ENCODE data around the gene ZNF778.

The ZNF778 gene

GRCh38 chr16:89278441-89279240, 61.1 kb downstream of the ZNF778 start:
- DNase-seq = no peak

- DNase-seq = no peak
Observed at GRCh38 chr16:89279666-89280481, 62.4 kb downstream of the ZNF778 start.

GRCh38 chr16:89280546-89281188, 63.2 kb downstream of the ZNF778 start:
- DNase-seq = no peak

- no peak for DNase-seq
Observed at GRCh38 chr16:89281189-89281577, 63.7 kb downstream of the ZNF778 start.

- DNase-seq = no peak
Observed at GRCh38 chr16:89281829-89282228, 64.3 kb downstream of the ZNF778 start.

- no peak for DNase-seq
Observed at GRCh38 chr16:89282523-89282922, 65.0 kb downstream of the ZNF778 start.

- DNase-seq = no peak
Observed at GRCh38 chr16:89283449-89283848, 65.9 kb downstream of the ZNF778 start.

- no peak for DNase-seq
Observed at GRCh38 chr16:89285381-89285780, 67.9 kb downstream of the ZNF778 start.

GRCh38 chr16:89286096-89286495, 68.6 kb downstream of the ZNF778 start:
- no peak for DNase-seq

All from hematopoietic multipotent progenitor cell treated with erythropoietin and hydrocortisone succinate and interleukin-3 and kit ligand, for 8 days (in vitro differentiated cells).